Choroid plexus epithelial cell (primary cell): ENCODE data around the gene PNPLA2.

Experiments
- DNase-seq: peaks from one replicate; pipeline ENCODE4 v3.0.0-alpha.2; 2010; ENCODE audit warnings: low read depth
- H3K4me3 ChIP-seq: 2 replicates; pipeline ENCODE4 v1.5.1; 2011; ENCODE audit warnings: low read depth, mild to moderate bottlenecking, control low read depth, low read length, moderate library complexity
- TF ChIP-seq, protein P1 (sequence below): conservative IDR thresholded peaks from 2 replicates; pipeline ENCODE4 v1.5.1; 2011; ENCODE audit warnings: low read depth, mild to moderate bottlenecking, control low read depth, inconsistent platforms, low read length, moderate library complexity

Gene PNPLA2

GRCh38 chr11:865462-866430 is 47.0 kb downstream of the PNPLA2 start:
- DNase-seq = no peak
- no peak overlapping the region for H3K4me3 ChIP-seq
- TF ChIP-seq, protein P1, sequence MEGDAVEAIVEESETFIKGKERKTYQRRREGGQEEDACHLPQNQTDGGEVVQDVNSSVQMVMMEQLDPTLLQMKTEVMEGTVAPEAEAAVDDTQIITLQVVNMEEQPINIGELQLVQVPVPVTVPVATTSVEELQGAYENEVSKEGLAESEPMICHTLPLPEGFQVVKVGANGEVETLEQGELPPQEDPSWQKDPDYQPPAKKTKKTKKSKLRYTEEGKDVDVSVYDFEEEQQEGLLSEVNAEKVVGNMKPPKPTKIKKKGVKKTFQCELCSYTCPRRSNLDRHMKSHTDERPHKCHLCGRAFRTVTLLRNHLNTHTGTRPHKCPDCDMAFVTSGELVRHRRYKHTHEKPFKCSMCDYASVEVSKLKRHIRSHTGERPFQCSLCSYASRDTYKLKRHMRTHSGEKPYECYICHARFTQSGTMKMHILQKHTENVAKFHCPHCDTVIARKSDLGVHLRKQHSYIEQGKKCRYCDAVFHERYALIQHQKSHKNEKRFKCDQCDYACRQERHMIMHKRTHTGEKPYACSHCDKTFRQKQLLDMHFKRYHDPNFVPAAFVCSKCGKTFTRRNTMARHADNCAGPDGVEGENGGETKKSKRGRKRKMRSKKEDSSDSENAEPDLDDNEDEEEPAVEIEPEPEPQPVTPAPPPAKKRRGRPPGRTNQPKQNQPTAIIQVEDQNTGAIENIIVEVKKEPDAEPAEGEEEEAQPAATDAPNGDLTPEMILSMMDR = no peak

- no peak for DNase-seq
- no peak overlapping the region for H3K4me3 ChIP-seq
- TF ChIP-seq, protein P1 = no peak
Measured at GRCh38 chr11:866481-866880, 47.8 kb downstream of the PNPLA2 start.

GRCh38 chr11:867856-868358 is 49.2 kb downstream of the PNPLA2 start:
- H3K4me3 ChIP-seq = no peak overlapping the region
- TF ChIP-seq, protein P1 = no peak
- no peak for DNase-seq

- TF ChIP-seq, protein P1 = no peak
- DNase-seq = no peak
- no peak overlapping the region for H3K4me3 ChIP-seq
Measured at GRCh38 chr11:868394-868793, 49.7 kb downstream of the PNPLA2 start.

DNA sequence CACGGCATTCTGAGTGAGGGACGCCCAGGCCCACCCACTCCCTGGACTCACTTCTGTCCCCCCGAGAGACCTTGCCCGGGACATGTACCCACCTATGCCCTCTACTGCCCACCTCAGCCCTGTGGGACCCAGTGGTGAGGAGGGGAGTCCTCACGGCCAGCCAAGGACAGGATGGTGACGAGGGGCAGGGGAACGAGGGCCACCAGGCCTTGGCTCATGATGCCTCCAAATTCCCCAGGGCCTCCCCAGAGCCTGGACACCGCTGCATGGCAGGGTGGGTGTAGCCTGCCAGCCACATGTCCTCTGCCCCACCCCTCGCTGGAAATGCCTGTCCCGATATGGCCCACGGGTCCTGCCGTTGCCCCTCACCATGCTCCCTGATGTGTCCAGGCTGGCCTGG is 50.1 kb downstream of the PNPLA2 start:
- DNase-seq = no peak
- TF ChIP-seq, protein P1 = no peak
- H3K4me3 ChIP-seq = no peak overlapping the region

- no peak for DNase-seq
- TF ChIP-seq, protein P1 = no peak
- H3K4me3 ChIP-seq = no peak overlapping the region
Measured at GRCh38 chr11:869399-870126, 50.8 kb downstream of the PNPLA2 start.
